ENCODE measurements around the gene DLST.

DLST gene

GRCh38 chr14:74861734-74862090 lies 20.0 kb upstream of the DLST start:
- no peak for DNase-seq

GRCh38 chr14:74863274-74863673 lies 18.4 kb upstream of the DLST start:
- DNase-seq = no peak

GRCh38 chr14:74864198-74864597 lies 17.5 kb upstream of the DLST start:
- DNase-seq = no peak

GRCh38 chr14:74865156-74865555 lies 16.6 kb upstream of the DLST start:
- DNase-seq = no peak

- DNase-seq = no peak
Measured at GRCh38 chr14:74866708-74867389, 14.9 kb upstream of the DLST start.

GRCh38 chr14:74867673-74868072 lies 14.0 kb upstream of the DLST start:
- DNase-seq = no peak

- no peak for DNase-seq
Measured at GRCh38 chr14:74868739-74869138, 13.0 kb upstream of the DLST start.

GRCh38 chr14:74871819-74872218 lies 9.9 kb upstream of the DLST start:
- DNase-seq = no peak

GRCh38 chr14:74875204-74875603 lies 6.5 kb upstream of the DLST start:
- no peak for DNase-seq

- DNase-seq = no peak
Measured at GRCh38 chr14:74875941-74876913, 5.5 kb upstream of the DLST start, which contains the start of gene PROX2. Gene PROX2, minus strand, starts transcription at chr14:74876145. Its CDS starts 12,311 bp downstream, at chr14:74863834.

- no peak for DNase-seq
Measured at GRCh38 chr14:74879427-74880182, 2.1 kb upstream of the DLST start.

- DNase-seq = no peak
Measured at GRCh38 chr14:74882103-74882920, 596 bp downstream of the DLST start.

- no peak for DNase-seq
Measured at GRCh38 chr14:74886001-74886400, 4.3 kb downstream of the DLST start.

GRCh38 chr14:74888164-74889158 lies 6.7 kb downstream of the DLST start:
- no peak for DNase-seq

- DNase-seq = no peak
Measured at GRCh38 chr14:74890262-74890661, 8.5 kb downstream of the DLST start.

- DNase-seq = no peak
Measured at GRCh38 chr14:74891870-74892269, 10.2 kb downstream of the DLST start.

GRCh38 chr14:74892745-74893144 lies 11.0 kb downstream of the DLST start:
- DNase-seq = no peak

- DNase-seq = no peak
Measured at GRCh38 chr14:74893614-74894091, 11.9 kb downstream of the DLST start.

GRCh38 chr14:74896400-74896799 lies 14.7 kb downstream of the DLST start:
- DNase-seq = no peak

GRCh38 chr14:74897642-74898041 lies 15.9 kb downstream of the DLST start:
- DNase-seq = no peak

GRCh38 chr14:74898083-74898482 lies 16.4 kb downstream of the DLST start:
- no peak for DNase-seq
